Measurements from ENCODE around the gene KCNH2. TPM values are rescaled to one million over a fixed set of nuclear protein-coding genes. Genes with fewer than 3 reads are reported as not detected.

KCNH2 gene
- total RNA-seq, 2 donors from 2014 or later: 1.1 to 1.9 TPM

- Histone ChIP-seq H3K27ac (ENCODE audit: low read depth, low read length) (no peak overlapping the region), H3K9me3 (ENCODE audit: control insufficient read depth, low read length) (no peaks in the 10 kb centered on the region), H3K27me3 (ENCODE audit: control insufficient read depth, insufficient read depth, low read length, poor library complexity, severe bottlenecking) (peaks cover 72% of the 10 kb centered on the region), H3K36me3 (ENCODE audit: control insufficient read depth, insufficient read depth, low read length) (no peaks in the 10 kb centered on the region), H3K4me1 (ENCODE audit: control insufficient read depth, insufficient read depth, low read length) (peaks cover 3% of the 10 kb centered on the region), H3K9ac (ENCODE audit: extremely low read depth, low read length, poor library complexity, severe bottlenecking) (no peak overlapping the region), H3K4me3 (ENCODE audit: low read length) (peak overlapping the region; percentile 49)
- no peaks in the 10 kb centered on the region for H3K9me3 Mint-ChIP-seq
- peaks cover 13% of the 10 kb centered on the region for H3K4me1 Mint-ChIP-seq
- peak overlapping the region; percentile 60 for H3K4me3 Mint-ChIP-seq
- TF ChIP-seq, protein P1, sequence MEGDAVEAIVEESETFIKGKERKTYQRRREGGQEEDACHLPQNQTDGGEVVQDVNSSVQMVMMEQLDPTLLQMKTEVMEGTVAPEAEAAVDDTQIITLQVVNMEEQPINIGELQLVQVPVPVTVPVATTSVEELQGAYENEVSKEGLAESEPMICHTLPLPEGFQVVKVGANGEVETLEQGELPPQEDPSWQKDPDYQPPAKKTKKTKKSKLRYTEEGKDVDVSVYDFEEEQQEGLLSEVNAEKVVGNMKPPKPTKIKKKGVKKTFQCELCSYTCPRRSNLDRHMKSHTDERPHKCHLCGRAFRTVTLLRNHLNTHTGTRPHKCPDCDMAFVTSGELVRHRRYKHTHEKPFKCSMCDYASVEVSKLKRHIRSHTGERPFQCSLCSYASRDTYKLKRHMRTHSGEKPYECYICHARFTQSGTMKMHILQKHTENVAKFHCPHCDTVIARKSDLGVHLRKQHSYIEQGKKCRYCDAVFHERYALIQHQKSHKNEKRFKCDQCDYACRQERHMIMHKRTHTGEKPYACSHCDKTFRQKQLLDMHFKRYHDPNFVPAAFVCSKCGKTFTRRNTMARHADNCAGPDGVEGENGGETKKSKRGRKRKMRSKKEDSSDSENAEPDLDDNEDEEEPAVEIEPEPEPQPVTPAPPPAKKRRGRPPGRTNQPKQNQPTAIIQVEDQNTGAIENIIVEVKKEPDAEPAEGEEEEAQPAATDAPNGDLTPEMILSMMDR (conservative IDR thresholded peaks at IDR 0.05): no peak
- 19 to 38% methylated on average over 5 to 13 of the region's 13 CpGs for WGBS, 2 experiments (ENCODE audit: insufficient coverage in 1 of 2, insufficient read length in 1 of 2)
- no peak for DNase-seq
- H3K36me3 Mint-ChIP-seq (ENCODE audit: low read depth): no peaks in the 10 kb centered on the region
- H3K27ac Mint-ChIP-seq: no peak overlapping the region
- H3K27me3 Mint-ChIP-seq (ENCODE audit: insufficient read depth): peaks cover 85% of the 10 kb centered on the region
Measured at GRCh38 chr7:150976529-150977381, 1.4 kb downstream of the KCNH2 start.

GRCh38 chr7:150975536-150976319 lies 2.4 kb downstream of the KCNH2 start:
- no peak overlapping the region for H3K9ac ChIP-seq (ENCODE audit: extremely low read depth, low read length, poor library complexity, severe bottlenecking)
- Mint-ChIP-seq H3K27ac (no peak overlapping the region), H3K27me3 (ENCODE audit: insufficient read depth) (peaks cover 83% of the 10 kb centered on the region)

More at GRCh38 chr7:150975536-150976319, 2.4 kb downstream of the KCNH2 start:
- H3K36me3 Mint-ChIP-seq (ENCODE audit: low read depth): no peaks in the 10 kb centered on the region
- Histone ChIP-seq H3K27me3 (ENCODE audit: control insufficient read depth, insufficient read depth, low read length, poor library complexity, severe bottlenecking) (peaks cover 62% of the 10 kb centered on the region), H3K36me3 (ENCODE audit: control insufficient read depth, insufficient read depth, low read length) (no peaks in the 10 kb centered on the region), H3K4me3 (ENCODE audit: low read length) (peak overlapping the region; percentile 77), H3K27ac (ENCODE audit: low read depth, low read length) (no peak overlapping the region), H3K9me3 (ENCODE audit: control insufficient read depth, low read length) (no peaks in the 10 kb centered on the region), H3K4me1 (ENCODE audit: control insufficient read depth, insufficient read depth, low read length) (peaks cover 3% of the 10 kb centered on the region)
- no peaks in the 10 kb centered on the region for H3K9me3 Mint-ChIP-seq
- 80% methylated on average over 3 to 9 of the region's 9 CpGs for WGBS, 2 experiments (ENCODE audit: insufficient coverage in 1 of 2, insufficient read length in 1 of 2)
- H3K4me3 Mint-ChIP-seq: peak overlapping the region; percentile 62
- DNase-seq: no peak
- TF ChIP-seq, protein P1 (conservative IDR thresholded peaks at IDR 0.05): no peak
- H3K4me1 Mint-ChIP-seq: peaks cover 16% of the 10 kb centered on the region

All from endodermal cell (in vitro differentiated cells).